GM12801 (cell line): ENCODE results near the gene CERS6.

Experiments
- CTCF ChIP-seq: IDR thresholded peaks from one replicate; pipeline ENCODE4 v1.5.1; 2011; ENCODE audit warnings: control low read depth; ENCODE audit not compliant: insufficient read length; ENCODE audit errors: extremely low read depth

The CERS6 gene

GRCh38 chr2:168525716-168526446 is 69.8 kb downstream of the CERS6 start:
- no peak for TF ChIP-seq CTCF

- no peak for TF ChIP-seq CTCF
These were observed 70.6 kb downstream of the CERS6 start for GRCh38 chr2:168526641-168527040.

GRCh38 chr2:168528016-168528415 is 71.9 kb downstream of the CERS6 start:
- no peak for TF ChIP-seq CTCF

- TF ChIP-seq CTCF: no peak
These were observed 72.4 kb downstream of the CERS6 start for GRCh38 chr2:168528469-168528868.

- TF ChIP-seq CTCF: no peak
These were observed 73.2 kb downstream of the CERS6 start for GRCh38 chr2:168529054-168529833.

- TF ChIP-seq CTCF: no peak
These were observed 74.0 kb downstream of the CERS6 start for GRCh38 chr2:168529900-168530561.

GRCh38 chr2:168530982-168531622 is 75.0 kb downstream of the CERS6 start:
- TF ChIP-seq CTCF: no peak
